Measurements from ENCODE around the gene MAMDC4.

GRCh38 chr9:136826188-136826541, 26.0 kb upstream of the MAMDC4 start:
- TF ChIP-seq EZH2 (IDR thresholded peaks at IDR 0.05; ENCODE audit: low read depth, low read length, severe bottlenecking) (no peak), CTCF (IDR thresholded peaks at IDR 0.05; ENCODE audit: control extremely low read depth in 1 of 3, insufficient read depth in 1 of 3, low read depth in 1 of 3, low read length in 3 of 3) (no peak), POLR2A (IDR thresholded peaks at IDR 0.05; ENCODE audit: control extremely low read depth in 1 of 2, low read depth in 2 of 2, low read length in 2 of 2) (no peak), FOSL1 (IDR thresholded peaks at IDR 0.05; ENCODE audit: insufficient read depth, low read depth, low read length) (no peak), RAD21 (IDR thresholded peaks at IDR 0.05 in 1 of 2, conservative IDR thresholded peaks at IDR 0.05 in 1 of 2; ENCODE audit: low read depth in 2 of 2, low read length in 2 of 2) (no peak), YY1 (IDR thresholded peaks at IDR 0.05; ENCODE audit: low read depth, low read length) (no peak), EGR1 (IDR thresholded peaks at IDR 0.05; ENCODE audit: borderline replicate concordance, low read depth, low read length) (no peak), SUZ12 (IDR thresholded peaks at IDR 0.05; ENCODE audit: low read length) (no peak), EP300 (IDR thresholded peaks at IDR 0.05; ENCODE audit: borderline replicate concordance in 1 of 2, low read depth in 2 of 2, low read length in 2 of 2) (no peak), RXRA (IDR thresholded peaks at IDR 0.05; ENCODE audit: insufficient read depth, low read depth, low read length) (no peak), TEAD4 (IDR thresholded peaks at IDR 0.05; ENCODE audit: low read depth, low read length) (no peak), POLR2AphosphoS5 (IDR thresholded peaks at IDR 0.05; ENCODE audit: low read depth, low read length) (no peak), RFX5 (IDR thresholded peaks at IDR 0.05; ENCODE audit: borderline replicate concordance, low read depth, low read length) (no peak), BRCA1 (IDR thresholded peaks at IDR 0.05; ENCODE audit: low read depth, low read length) (no peak)

All from H1 (cell line).